ELF-1 (cell line): Measurements from ENCODE around the gene HSD11B1.
"Not testable (repeated sequence)": the region's sequence is repeated elsewhere in the genome, so short reads cannot be mapped to it uniquely, and the experiment has no call there.

Experiments
- DNase-seq: peaks from one replicate; pipeline ENCODE4 v3.0.0-alpha.2; 2016; ENCODE audit warnings: low read depth, low spot score

Gene HSD11B1

DNA sequence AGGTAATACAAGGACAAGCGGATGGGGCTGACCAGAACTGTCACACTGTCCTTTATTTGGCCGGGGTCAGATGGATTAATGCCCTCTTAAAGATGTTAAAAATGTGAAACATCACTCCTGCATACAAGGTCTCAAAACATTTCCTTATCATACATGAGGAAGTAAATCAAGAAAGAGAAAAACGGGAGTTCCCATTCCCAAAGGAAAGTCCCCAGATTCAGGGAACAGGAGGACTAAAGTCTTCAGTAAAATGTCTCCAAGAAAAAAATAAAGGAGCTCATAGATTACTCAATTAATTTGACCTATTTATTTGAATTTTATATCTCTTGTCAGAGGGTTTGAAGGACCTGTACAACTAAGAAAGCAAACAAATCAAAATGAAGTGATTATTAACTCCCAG is 13.4 kb upstream of the HSD11B1 start:
- DNase-seq = no peak

GRCh38 chr1:209692296-209692695 is 12.3 kb upstream of the HSD11B1 start:
- no peak for DNase-seq

DNA sequence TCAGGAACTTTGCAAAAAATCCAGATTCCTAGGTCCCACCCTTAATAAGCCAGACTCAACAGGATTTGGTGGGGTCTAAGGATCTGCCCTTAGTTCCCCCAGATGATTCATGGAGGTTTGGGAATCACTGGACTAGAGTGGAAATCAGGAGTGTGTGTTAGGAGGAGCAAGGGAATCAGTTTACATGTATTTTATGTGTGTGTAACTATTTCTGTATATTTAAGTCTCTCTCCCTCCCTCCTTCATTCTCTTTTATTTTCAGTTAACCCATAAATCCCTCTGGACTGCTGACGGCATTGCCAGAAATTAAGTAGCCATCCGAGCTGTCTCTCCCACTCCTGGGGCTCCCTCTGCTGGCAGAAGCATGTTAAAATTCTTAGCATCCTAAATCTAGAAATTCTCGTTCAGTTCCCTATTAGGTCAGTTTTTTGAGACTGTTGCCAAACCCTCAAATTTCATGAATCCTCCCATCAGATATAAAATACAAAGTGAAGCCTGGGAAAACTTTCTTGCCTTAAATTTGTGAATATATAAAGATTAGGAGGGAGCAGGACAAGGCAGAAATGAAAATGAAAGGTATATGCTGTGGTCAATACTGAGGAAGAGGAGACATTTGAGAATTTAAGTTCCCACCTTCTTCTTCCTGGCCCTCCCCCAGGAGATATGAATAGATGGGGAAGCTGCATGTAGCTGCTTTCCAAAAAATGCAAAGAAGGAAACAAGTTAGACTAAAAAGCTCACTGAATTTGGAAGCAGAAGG is 11.7 kb upstream of the HSD11B1 start:
- peak; percentile 55 for DNase-seq

DNA sequence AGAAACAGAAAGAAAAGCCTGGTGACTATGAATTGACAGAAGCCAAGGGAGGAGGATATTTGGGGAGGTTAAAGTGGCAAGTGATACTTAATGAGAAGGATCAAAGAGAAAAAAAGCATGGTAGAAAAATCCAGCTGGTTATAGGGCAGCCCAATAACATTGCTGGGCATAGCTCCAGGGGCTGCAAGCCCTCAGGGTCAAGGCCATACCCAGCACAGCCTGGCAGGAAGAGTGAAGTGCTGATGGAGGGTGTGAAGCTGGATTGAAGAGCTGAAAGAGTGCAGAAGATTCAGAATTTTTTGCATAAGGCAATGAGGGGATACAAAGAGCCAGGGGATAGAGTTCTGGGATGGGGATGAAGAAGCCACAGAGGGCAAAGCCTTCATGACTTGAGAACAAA is 8.0 kb upstream of the HSD11B1 start:
- no peak for DNase-seq

GRCh38 chr1:209697126-209697525 is 7.5 kb upstream of the HSD11B1 start:
- DNase-seq = no peak

GRCh38 chr1:209700686-209701085 is 4.0 kb upstream of the HSD11B1 start:
- not testable (repeated sequence) for DNase-seq

GRCh38 chr1:209702832-209703231 is 1.8 kb upstream of the HSD11B1 start:
- DNase-seq = no peak

DNA sequence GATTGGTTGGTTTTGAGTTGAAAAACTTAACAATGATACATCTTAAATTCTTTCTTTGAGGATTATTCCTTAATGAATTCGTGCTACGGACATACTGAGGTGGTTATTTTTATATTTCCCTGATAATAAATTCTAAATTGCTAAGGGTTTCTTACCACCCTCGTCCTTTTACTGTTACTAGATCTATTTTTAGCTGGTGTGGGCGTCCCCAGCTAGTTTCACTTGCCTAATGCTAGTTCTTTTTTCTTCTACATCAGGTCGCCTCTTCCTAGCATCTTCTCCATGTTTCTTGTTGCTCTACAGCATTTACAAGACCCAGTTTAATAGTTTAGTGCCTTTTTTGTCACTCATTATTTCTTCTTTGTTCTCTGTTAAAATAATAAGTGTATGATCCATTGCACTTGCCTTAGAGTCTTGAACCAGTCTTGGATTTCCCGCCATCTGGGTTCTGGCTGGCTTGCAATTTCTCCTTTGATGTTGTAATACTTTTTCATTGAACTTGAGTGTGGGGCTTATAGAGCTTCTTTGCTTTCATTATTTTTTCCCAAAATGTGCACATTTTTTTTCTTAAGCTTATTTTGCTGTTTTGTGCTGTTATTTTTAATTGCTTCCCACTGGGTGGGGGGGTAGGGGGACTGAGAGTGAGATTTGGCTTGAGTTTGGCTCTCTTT is 677 bp upstream of the HSD11B1 start:
- DNase-seq = no peak

GRCh38 chr1:209705033-209705598 is 470 bp downstream of the HSD11B1 start:
- DNase-seq = no peak

DNA sequence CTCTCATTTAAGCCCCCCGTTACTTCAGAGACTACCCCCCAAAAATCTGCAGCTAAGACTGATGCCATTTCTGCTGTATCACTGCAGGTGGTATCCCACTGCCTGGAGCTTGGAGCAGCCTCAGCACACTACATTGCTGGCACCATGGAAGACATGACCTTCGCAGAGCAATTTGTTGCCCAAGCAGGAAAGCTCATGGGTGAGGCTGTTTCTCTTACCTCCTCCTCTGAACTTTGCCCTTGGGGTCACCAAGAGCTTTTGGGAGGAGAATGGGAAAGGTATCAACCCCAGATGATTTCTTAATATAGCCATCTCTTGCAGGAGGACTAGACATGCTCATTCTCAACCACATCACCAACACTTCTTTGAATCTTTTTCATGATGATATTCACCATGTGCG is 2.0 kb downstream of the HSD11B1 start:
- DNase-seq = no peak

DNA sequence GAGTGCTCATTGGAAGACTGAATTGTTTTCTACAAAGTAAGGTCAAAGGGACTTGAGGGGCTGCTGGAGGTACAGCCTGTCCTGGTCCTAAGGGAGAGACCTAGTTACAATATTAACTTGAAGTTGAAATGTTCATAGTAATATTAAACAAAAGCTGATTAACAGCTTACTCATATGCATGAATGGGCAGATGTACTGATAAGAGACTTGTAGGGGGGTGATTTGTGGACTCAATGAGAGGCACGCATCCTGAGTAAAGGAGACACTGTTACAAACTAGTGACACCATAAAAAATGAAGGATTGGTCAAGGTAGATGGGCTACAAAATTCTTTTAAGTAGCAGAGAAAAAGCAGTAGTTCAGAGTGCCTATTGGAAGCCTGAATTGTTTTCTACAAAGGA is 2.7 kb downstream of the HSD11B1 start:
- DNase-seq = no peak

GRCh38 chr1:209708297-209708696 is 3.7 kb downstream of the HSD11B1 start:
- peak; percentile 10 for DNase-seq

- DNase-seq = no peak
Observed at GRCh38 chr1:209710093-209710492, 5.4 kb downstream of the HSD11B1 start.

GRCh38 chr1:209710847-209711246 is 6.2 kb downstream of the HSD11B1 start:
- DNase-seq = no peak

DNA sequence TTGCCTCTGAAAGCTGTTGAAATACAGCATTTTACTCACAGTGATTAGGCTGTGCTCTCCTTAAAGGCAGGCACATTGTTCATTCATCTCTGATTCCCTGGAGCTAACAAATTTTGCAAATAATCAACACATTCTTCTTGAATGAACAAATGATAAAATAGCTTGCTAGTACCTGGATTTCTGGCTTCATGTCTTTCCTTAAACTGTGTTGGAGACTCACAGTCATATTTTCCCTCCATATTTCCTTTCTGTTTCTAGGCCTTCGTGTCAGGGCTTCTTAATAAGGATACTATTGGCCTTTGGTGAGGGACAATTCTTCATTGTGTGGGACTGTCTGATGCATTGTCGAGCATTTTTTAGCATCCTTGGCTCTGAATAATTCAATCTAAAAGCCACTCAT is 9.7 kb downstream of the HSD11B1 start:
- no peak for DNase-seq

- DNase-seq = peak; percentile 4
Observed at GRCh38 chr1:209715314-209715713, 10.7 kb downstream of the HSD11B1 start.

DNA sequence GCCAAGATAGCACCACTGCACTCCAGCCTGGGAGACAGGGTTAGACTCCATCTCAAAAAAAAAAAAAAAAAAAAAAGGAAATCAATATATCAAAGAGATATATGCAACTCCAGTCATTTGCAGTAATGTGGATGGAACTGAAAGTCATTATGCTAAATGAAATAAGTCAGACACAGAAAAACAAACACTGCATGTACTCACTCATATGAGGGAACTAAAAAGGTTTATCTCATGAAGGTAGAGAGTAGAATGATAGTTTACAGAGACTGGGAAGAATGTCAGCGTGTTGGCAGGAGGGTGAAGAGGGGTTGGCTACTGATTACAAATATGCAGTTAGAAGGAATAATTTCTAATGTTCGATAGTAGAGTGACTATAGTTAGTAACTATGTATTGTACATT is 13.2 kb downstream of the HSD11B1 start:
- no peak for DNase-seq

DNA sequence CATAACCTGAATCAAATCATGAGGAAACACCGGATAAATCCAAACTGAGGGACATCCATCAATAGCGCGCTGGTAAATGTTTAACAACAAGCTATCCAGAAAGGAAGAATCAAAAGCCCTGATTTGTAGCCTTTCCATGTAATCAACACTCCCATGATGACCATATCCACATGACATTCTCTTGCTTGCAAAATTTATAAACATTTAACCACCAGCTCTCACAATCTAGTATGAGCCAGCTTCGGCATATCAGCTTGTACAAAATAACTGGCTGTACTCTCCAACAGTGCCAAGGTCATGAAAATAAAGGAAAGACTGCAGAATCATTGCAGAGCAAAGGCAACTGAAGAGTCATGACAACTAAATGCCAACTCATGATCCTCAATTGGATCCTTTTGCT is 15.7 kb downstream of the HSD11B1 start:
- DNase-seq = no peak

DNA sequence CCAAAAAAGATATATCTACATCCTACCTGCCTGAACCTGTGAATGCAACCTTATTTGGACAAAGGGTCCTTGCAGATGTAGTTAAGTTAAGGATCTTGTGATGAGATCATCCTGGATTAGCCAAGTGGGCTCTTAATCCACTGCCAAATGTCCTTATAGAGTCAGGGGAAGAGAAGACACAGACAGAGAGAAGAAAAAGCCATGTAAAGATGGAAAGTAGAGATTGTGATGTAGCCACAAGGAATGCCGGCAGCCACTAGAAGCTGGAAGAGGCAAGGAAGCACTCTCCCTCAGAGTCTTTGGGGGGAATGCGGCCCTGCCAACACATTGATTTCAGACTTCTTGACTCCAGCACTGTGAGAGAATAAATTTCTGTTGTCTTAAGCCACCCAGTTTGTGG is 16.2 kb downstream of the HSD11B1 start:
- DNase-seq = no peak

DNA sequence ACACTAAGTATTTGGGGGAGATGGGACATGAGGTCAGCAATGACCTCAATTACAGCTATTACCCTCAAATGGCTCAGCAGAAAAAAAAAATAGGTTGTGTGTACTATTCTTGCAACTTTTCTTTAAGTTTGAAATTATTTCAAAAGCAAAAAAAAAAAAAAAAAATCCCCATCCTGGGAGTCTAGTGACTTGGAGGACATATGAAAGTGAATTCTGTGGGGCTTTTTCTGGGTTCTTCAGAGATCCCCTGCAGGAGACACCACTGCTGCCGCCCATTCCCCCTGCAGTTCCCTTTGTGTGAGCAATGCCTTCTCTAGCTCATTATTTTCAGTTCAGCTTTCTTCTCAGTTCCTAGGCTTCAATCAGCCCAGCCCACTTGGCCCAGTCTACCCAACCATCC is 16.7 kb downstream of the HSD11B1 start:
- no peak for DNase-seq

GRCh38 chr1:209723265-209723664 is 18.6 kb downstream of the HSD11B1 start:
- DNase-seq = no peak

DNA sequence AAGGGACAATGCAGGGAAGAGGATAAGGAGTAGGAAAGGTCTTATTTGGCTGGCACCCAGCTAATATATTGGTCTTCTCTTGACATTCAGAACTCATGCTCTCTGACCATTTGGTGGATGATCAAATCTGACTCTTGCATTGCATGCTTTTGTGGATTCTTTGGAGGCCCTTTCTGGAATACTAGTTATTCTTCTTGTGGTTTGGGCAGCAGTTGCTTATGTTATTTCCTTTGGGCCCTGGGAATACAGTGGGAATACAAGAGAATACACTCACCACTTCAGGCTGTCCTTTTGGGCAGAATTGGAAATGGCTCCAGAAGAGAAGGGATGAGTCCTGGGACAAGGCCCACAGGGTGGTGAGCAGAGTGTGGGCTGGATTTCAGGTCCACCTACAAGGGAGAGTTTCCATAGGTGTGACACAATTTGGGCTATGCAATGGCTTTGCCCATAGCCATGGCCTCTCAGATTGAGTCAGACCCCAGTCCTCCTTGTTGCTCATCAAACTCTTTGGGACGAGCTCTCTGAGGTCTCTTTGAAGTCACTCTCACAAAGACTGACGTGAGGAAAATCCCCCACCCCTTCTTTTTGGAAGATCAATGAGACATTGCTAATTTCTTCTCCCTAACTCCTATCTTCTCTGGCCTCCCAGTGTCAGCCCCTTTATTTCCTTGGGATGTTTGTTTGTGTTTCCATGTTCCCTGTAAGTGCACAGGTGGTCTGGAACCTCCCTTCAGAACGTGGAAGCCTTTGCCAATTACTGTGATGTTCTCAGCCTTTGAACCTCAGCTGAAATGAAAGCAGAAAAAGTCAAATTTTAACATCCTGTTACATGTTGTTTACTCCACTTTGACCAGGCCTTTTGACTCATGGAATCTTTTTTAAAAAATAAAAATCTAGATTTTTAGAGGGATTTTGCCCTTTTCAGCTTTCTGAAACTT is 19.4 kb downstream of the HSD11B1 start:
- DNase-seq = no peak
